ENCODE measurements around the gene EXOSC3. TPM values are rescaled to one million over a fixed set of nuclear protein-coding genes. Genes with fewer than 3 reads are reported as not detected.

The EXOSC3 gene
- total and polyA plus RNA-seq, 2 donors (not counting 3 experiments of a cell fraction or from before 2014, with no cell fraction given), result 25.0 to 38.0 TPM

- no peaks in the 10 kb centered on the region for H3K9me3 ChIP-seq (replicated peaks; ENCODE audit: control insufficient read depth, insufficient read depth, low read length)
- H3K4me3 ChIP-seq (replicated peaks in 1 of 3; ENCODE audit: insufficient read depth in 1 of 3, low read depth in 1 of 3, low read length in 3 of 3), result no peak overlapping the region
- ChIA-PET POLR2A (no interaction called here), CTCF (interaction anchor here (1.1 to 1.2 kb wide), 2 partner anchors 518 to 618 kb away, joined by 3 read pairs; no protein-coding TSS in a partner anchor)
- H3K36me3 ChIP-seq (ENCODE audit: control insufficient read depth in 2 of 2, extremely low read depth in 1 of 2, insufficient read depth in 2 of 2, low read length in 2 of 2), result no peaks in the 10 kb centered on the region
- FAIRE-seq, result no peak
- dilution Hi-C loops (cut with MboI; ENCODE audit: extremely low pct_ligation_motif_present, low sequenced_read_pairs) (no loop called here), intact Hi-C loops (cut with micrococcal nuclease) (loop anchor here (2.0 to 5.0 kb wide), 3 partner anchors 156 to 617 kb away; partner anchors contain the start of gene SLC25A51)
- H4K20me1 ChIP-seq (replicated peaks; ENCODE audit: control insufficient read depth, extremely low read depth, insufficient read depth, low read length), result no peaks in the 10 kb centered on the region
- BruUV-seq (replicated peaks), result no TSS peak
- H3K9ac ChIP-seq (replicated peaks; ENCODE audit: extremely low read depth, insufficient read depth, low read length), result no peak overlapping the region
- H3K4me1 ChIP-seq (ENCODE audit: control insufficient read depth, extremely low read depth, insufficient read depth, low read length), result no peaks in the 10 kb centered on the region
- no peaks in the 10 kb centered on the region for H3K9me1 ChIP-seq (replicated peaks; ENCODE audit: control insufficient read depth, extremely low read depth, insufficient read depth, low read length)
- DNase-seq (ENCODE audit: low read depth, low spot score), result no peak
- TF ChIP-seq POLR2AphosphoS5 (IDR thresholded peaks at IDR 0.05; ENCODE audit: insufficient read depth, low read depth, low read length), result no peak
- TF ChIP-seq GATA2 (IDR thresholded peaks at IDR 0.05; ENCODE audit: insufficient read depth, insufficient read length, low read depth, low read length), result no peak
- TF ChIP-seq POLR2A (IDR thresholded peaks at IDR 0.05; ENCODE audit: low read depth, low read length), result no peak
- no peak for TF ChIP-seq FOS (IDR thresholded peaks at IDR 0.05; ENCODE audit: borderline replicate concordance, insufficient read depth, low read length)
- no peak for TF ChIP-seq JUN (IDR thresholded peaks at IDR 0.05; ENCODE audit: borderline replicate concordance, insufficient read depth, insufficient read length, low read depth)
- TF ChIP-seq CTCF (IDR thresholded peaks at IDR 0.05; ENCODE audit: extremely low read depth in 1 of 2, insufficient read depth in 1 of 2, low read depth in 1 of 2, low read length in 2 of 2), result no peak
- no peak for TF ChIP-seq MYC (IDR thresholded peaks at IDR 0.05; ENCODE audit: low read depth, low read length)
- TF ChIP-seq EZH2 (IDR thresholded peaks at IDR 0.05; ENCODE audit: borderline replicate concordance, low read depth, low read length, severe bottlenecking), result no peak
- TF ChIP-seq MAX (IDR thresholded peaks at IDR 0.05; ENCODE audit: insufficient read depth, insufficient read length), result no peak
- no peak overlapping the region for H3K4me2 ChIP-seq (ENCODE audit: insufficient read depth, low read length)
- H3K27ac ChIP-seq (ENCODE audit: insufficient read depth, low read depth, low read length), result no peak overlapping the region
- peaks cover 0 to 6% of the 10 kb centered on the region in 2 experiments for H3K27me3 ChIP-seq (ENCODE audit: control insufficient read depth in 2 of 2, insufficient read depth in 2 of 2, low read length in 2 of 2)
- H3K79me2 ChIP-seq (ENCODE audit: control insufficient read depth, insufficient read depth, low read length), result no peaks in the 10 kb centered on the region
- H2AFZ ChIP-seq (ENCODE audit: low read depth, low read length), result no peak overlapping the region
Measured at GRCh38 chr9:37745970-37746369, 38.9 kb downstream of the EXOSC3 start.
